A549 (cell line): Measurements from ENCODE around the gene FCER1G. TPM values are rescaled to one million over a fixed set of nuclear protein-coding genes. Genes with fewer than 3 reads are reported as not detected.
A peak's percentile ranks its signal among the peaks of the same experiment; 100 is the strongest.
"Not testable (repeated sequence)": the region's sequence is repeated elsewhere in the genome, so short reads cannot be mapped to it uniquely, and the experiment has no call there.

Experiments used
- ATAC-seq, 2 experiments: fragments of 200-7000 bp in 1 of 2; fragments of >200 bp in 1 of 2; cut with Nextera tagmentation in 1 of 2; cut with Tn5 transposase in 1 of 2; 3 replicates each; pipeline versions ENCODE4 v1.8.0 to v1.9.1; 2018 to 2020; ENCODE audit warnings: mild to moderate bottlenecking in 1 of 2, moderate library complexity in 1 of 2
- CTCF ChIA-PET: fragments of 300-600 bp; sonication (Branson Sonifier 250); formaldehyde crosslinking; extraction: SDS; loops from one replicate; lab custom pipeline; 2021; ENCODE audit warnings: antibody characterized with exemption, inconsistent platforms; lab: Yijun Ruan, JAX
- POLR2A ChIA-PET: fragments of 350-600 bp; formaldehyde crosslinking; extraction: SDS; loops from one replicate; lab custom pipeline; 2021; ENCODE audit warnings: antibody characterized with exemption, inconsistent platforms; lab: Yijun Ruan, JAX
- DNase-seq, 2 experiments: peaks; one replicate each; pipeline versions ENCODE4 v3.0.0 to v3.0.0-alpha.2; 2011 to 2016; ENCODE audit warnings: low read depth in 1 of 2, low spot score in 1 of 2
- FAIRE-seq: peaks from 2 replicates; lab custom pipeline; 2011; peaks lifted over from hg19 to GRCh38; lab: Jason Lieb, UNC
- H3K27ac ChIP-seq, 2 experiments: fragments of >200 bp; sonication (Bioruptor Twin); formaldehyde crosslinking; 3 replicates each; pipeline ENCODE4 v1.5.1; 2016 to 2017
- H3K4me1 ChIP-seq: fragments of >200 bp; sonication (Bioruptor Twin); formaldehyde crosslinking; 3 replicates; pipeline ENCODE4 v1.6.1; 2016
- H3K4me2 ChIP-seq: fragments of >200 bp; sonication (Bioruptor Twin); formaldehyde crosslinking; 3 replicates; pipeline ENCODE4 v1.6.1; 2016
- H3K4me3 ChIP-seq: fragments of >200 bp; sonication (Bioruptor Twin); formaldehyde crosslinking; 3 replicates; pipeline ENCODE4 v1.5.1; 2016
- H3K9me3 ChIP-seq: fragments of >200 bp; sonication (Bioruptor Twin); formaldehyde crosslinking; 3 replicates; pipeline ENCODE4 v1.6.1; 2016
- BCL3 ChIP-seq: fragments of >200 bp; sonication (Bioruptor Twin); formaldehyde crosslinking; IDR thresholded peaks from 3 replicates; pipeline ENCODE4 v1.6.1; 2016
- CBX2 ChIP-seq: fragments of 200-600 bp; sonication (generic); IDR thresholded peaks from 2 replicates; pipeline ENCODE4 v1.6.1; 2016; ENCODE audit warnings: low read depth, mild to moderate bottlenecking, borderline replicate concordance
- CBX8 ChIP-seq: fragments of 200-600 bp; sonication (generic); IDR thresholded peaks from 2 replicates; pipeline ENCODE4 v1.6.1; 2016
- CEBPB ChIP-seq, 2 experiments: fragments of >200 bp in 1 of 2; sonication (Bioruptor Twin) in 1 of 2; formaldehyde crosslinking in 1 of 2; IDR thresholded peaks; 2 replicates each; pipeline ENCODE4 v1.6.1; 2012 to 2016
- CTCF ChIP-seq: fragments of >200 bp; sonication (Bioruptor Twin); formaldehyde crosslinking; IDR thresholded peaks from 3 replicates; pipeline ENCODE4 v1.5.1; 2016
- EHF ChIP-seq: fragments of 250-450 bp; sonication (Bioruptor Pico); IDR thresholded peaks from 2 replicates; pipeline ENCODE4 v1.5.0; 2020; ENCODE audit warnings: mild to moderate bottlenecking
- EP300 ChIP-seq, 2 experiments: fragments of >200 bp; sonication (Bioruptor Twin); formaldehyde crosslinking; IDR thresholded peaks; 2 replicates in 1 of 2; 3 replicates in 1 of 2; pipeline ENCODE4 v1.6.1; 2016 to 2017
- ESRRA ChIP-seq: fragments of 150-350 bp; IDR thresholded peaks from 2 replicates; pipeline ENCODE4 v1.6.1; 2014; ENCODE audit warnings: mild to moderate bottlenecking, low read length, borderline replicate concordance
- FOSB ChIP-seq: fragments of 250-450 bp; sonication (Bioruptor Pico); IDR thresholded peaks from 2 replicates; pipeline ENCODE4 v1.5.0; 2020; ENCODE audit warnings: mild to moderate bottlenecking, moderate library complexity
- FOXS1 ChIP-seq: fragments of 250-450 bp; sonication (Bioruptor Pico); IDR thresholded peaks from 2 replicates; pipeline ENCODE4 v1.5.0; 2020; ENCODE audit warnings: mild to moderate bottlenecking, moderate library complexity
- GATA3 ChIP-seq: IDR thresholded peaks from 2 replicates; pipeline ENCODE4 v1.6.1; 2012; ENCODE audit warnings: borderline replicate concordance
- HES2 ChIP-seq: fragments of >200 bp; sonication (Bioruptor Twin); formaldehyde crosslinking; IDR thresholded peaks from 2 replicates; pipeline ENCODE4 v1.6.1; 2016
- JUN ChIP-seq, 2 experiments: fragments of >200 bp; sonication (Bioruptor Twin); formaldehyde crosslinking; IDR thresholded peaks; 2 replicates in 1 of 2; 3 replicates in 1 of 2; pipeline ENCODE4 v1.6.1; 2016 to 2017
- JUNB ChIP-seq: fragments of >200 bp; sonication (Bioruptor Twin); formaldehyde crosslinking; IDR thresholded peaks from 2 replicates; pipeline ENCODE4 v1.6.1; 2016
- KDM1A ChIP-seq: fragments of 200-600 bp; sonication (generic); IDR thresholded peaks from 2 replicates; pipeline ENCODE4 v1.6.1; 2016; ENCODE audit warnings: low read depth, mild to moderate bottlenecking
- KDM5A ChIP-seq: fragments of 200-600 bp; sonication (generic); IDR thresholded peaks from 2 replicates; pipeline ENCODE4 v1.6.1; 2016; ENCODE audit warnings: antibody characterized with exemption, mild to moderate bottlenecking
- MAFK ChIP-seq: fragments of 450-650 bp; IDR thresholded peaks from 2 replicates; pipeline ENCODE4 v1.6.1; 2014; ENCODE audit not compliant: partially characterized antibody
- MAZ ChIP-seq: fragments of 150-350 bp; IDR thresholded peaks from 2 replicates; pipeline ENCODE4 v1.6.1; 2014; ENCODE audit warnings: antibody characterized with exemption, low read depth, low read length, borderline replicate concordance
- NPAS2 ChIP-seq: fragments of 250-450 bp; sonication (Bioruptor Pico); IDR thresholded peaks from 2 replicates; pipeline ENCODE4 v1.8.0; 2022; ENCODE audit warnings: mild to moderate bottlenecking, moderate library complexity, borderline replicate concordance
- POLR2AphosphoS2 ChIP-seq: conservative IDR thresholded peaks from 2 replicates; pipeline ENCODE4 v1.6.1; 2012; ENCODE audit warnings: low read length, improper control_type of control experiment, inconsistent platforms
- SMC3 ChIP-seq: fragments of >200 bp; sonication (Bioruptor Twin); formaldehyde crosslinking; IDR thresholded peaks from 3 replicates; pipeline ENCODE4 v1.6.1; 2018; ENCODE audit warnings: inconsistent platforms
- TP53 ChIP-seq: fragments of 250-450 bp; sonication (Bioruptor Pico); IDR thresholded peaks from 2 replicates; pipeline ENCODE4 v1.5.0; 2021; ENCODE audit warnings: mild to moderate bottlenecking, moderate library complexity
- ZC3H11A ChIP-seq: fragments of 450-650 bp; IDR thresholded peaks from 2 replicates; pipeline ENCODE4 v1.6.1; 2014; ENCODE audit warnings: antibody characterized with exemption, mild to moderate bottlenecking
- ZFP36 ChIP-seq: fragments of 450-650 bp; IDR thresholded peaks from 2 replicates; pipeline ENCODE4 v1.6.1; 2014; ENCODE audit warnings: borderline replicate concordance; ENCODE audit not compliant: partially characterized antibody
- ZNF302 ChIP-seq: fragments of 250-450 bp; sonication (Bioruptor Pico); IDR thresholded peaks from 2 replicates; pipeline ENCODE4 v1.9.0; 2021; ENCODE audit warnings: inconsistent platforms, mild to moderate bottlenecking, moderate library complexity
- WGBS: methylation state at CpG from one replicate; pipeline ENCODE4 v1.1.6; 2017; ENCODE audit errors: missing lambda C conversion rate; 5-methylcytosine and 5-hydroxymethylcytosine counted together
- polyA plus RNA-seq, 4 experiments: library from polyadenylated mRNA; depleted of rRNA in 3 of 4; stranded (reverse); fragments of >200 nt; fragmentation: RNase III in 1 of 4; extraction: RNeasy Plus Mini Kit Qiagen cat#74134 plus additional on column Dnase treatment in 1 of 4; gene quantifications; 2 replicates in 3 of 4; 3 replicates in 1 of 4; pipeline ENCODE4 v1.2.3, GENCODE V29; 2011 to 2017

FCER1G gene
- polyA plus RNA-seq, 2 of the 4 experiments (the other 2 are of a cell fraction) = 0.40 TPM; not detected in 1

- H3K4me1 ChIP-seq, POLR2A ChIA-PET, DNase-seq, H3K27ac ChIP-seq, H3K4me2 ChIP-seq, ATAC-seq, H3K4me3 ChIP-seq, H3K9me3 ChIP-seq, FAIRE-seq: not testable (repeated sequence)
- CTCF ChIA-PET = interaction anchor here (0.6 to 4.1 kb wide), 10 partner anchors 8 to 132 kb away, joined by 3 to 24 read pairs (median 3); partner anchors contain the start of genes NR1I3, PCP4L1 and TOMM40L
- peak; percentile 74 for TF ChIP-seq MAFK
- 70% methylated on average over 5 of the region's 5 CpGs for WGBS
Measured at GRCh38 chr1:161250100-161250499, 35.0 kb downstream of the FCER1G start.

- no peak overlapping the region for H3K4me3 ChIP-seq
- TF ChIP-seq NPAS2 = no peak
- no peak for TF ChIP-seq EP300 (IDR thresholded peaks at IDR 0.05)
- no peak for TF ChIP-seq MAZ
- no peak for TF ChIP-seq ZC3H11A
- no peak for TF ChIP-seq FOXS1
- TF ChIP-seq SMC3 = no peak
- H3K4me1 ChIP-seq = no peaks in the 10 kb centered on the region
- 65% methylated on average over 7 of the region's 7 CpGs for WGBS
- H3K4me2 ChIP-seq = no peak overlapping the region
- DNase-seq (no peak), ATAC-seq (no peak), FAIRE-seq (no peak)
- ChIA-PET CTCF (interaction anchor here (1.4 to 4.1 kb wide), 3 partner anchors 23 to 131 kb away, joined by 3 to 24 read pairs (median 5); partner anchors contain the start of gene TOMM40L), POLR2A (no interaction called here)
- H3K9me3 ChIP-seq = no peaks in the 10 kb centered on the region; the same call in 2 of the 3 replicates
- H3K27ac ChIP-seq = no peak overlapping the region
Measured at GRCh38 chr1:161250829-161251228, 35.7 kb downstream of the FCER1G start.

GRCh38 chr1:161251579-161251978, 36.5 kb downstream of the FCER1G start:
- no peak for FAIRE-seq
- POLR2A ChIA-PET = no interaction called here
- TF ChIP-seq POLR2AphosphoS2 = no peak
- no peak for TF ChIP-seq ZNF302 (CRISPR knock-in tag)
- no peak for TF ChIP-seq ZFP36
- no peak for TF ChIP-seq ZC3H11A
- TF ChIP-seq CEBPB (IDR thresholded peaks at IDR 0.05) = no peak
- no peak for TF ChIP-seq BCL3
- TF ChIP-seq KDM5A = no peak
- TF ChIP-seq CBX2 = no peak
- no peak for TF ChIP-seq TP53 (CRISPR knock-in tag)
- no peak for TF ChIP-seq HES2
- TF ChIP-seq MAFK = no peak
- TF ChIP-seq ESRRA = no peak
- TF ChIP-seq JUNB = no peak
- TF ChIP-seq CBX8 = no peak
- TF ChIP-seq KDM1A = no peak
- TF ChIP-seq EHF = no peak
- no peak for TF ChIP-seq GATA3
- TF ChIP-seq CTCF = no peak
- TF ChIP-seq JUN (IDR thresholded peaks at IDR 0.05) = no peak
- TF ChIP-seq FOSB (CRISPR knock-in tag) = no peak

GRCh38 chr1:161255302-161255701, 40.2 kb downstream of the FCER1G start:
- ATAC-seq, H3K4me1 ChIP-seq, POLR2A ChIA-PET, H3K4me3 ChIP-seq, H3K4me2 ChIP-seq, DNase-seq, H3K27ac ChIP-seq, FAIRE-seq: not testable (repeated sequence)
- H3K9me3 ChIP-seq = peaks cover 13% of the 10 kb centered on the region
- CTCF ChIA-PET = interaction anchor here (8.7 kb wide), 1 partner anchor 28 kb away, joined by 46 read pairs; the partner anchor contains the start of gene TOMM40L
- WGBS = 35% methylated on average over 5 of the region's 5 CpGs

More at GRCh38 chr1:161251579-161251978, 36.5 kb downstream of the FCER1G start:
- DNase-seq (no peak), ATAC-seq (no peak)
- Histone ChIP-seq H3K27ac (no peak overlapping the region), H3K4me1 (no peaks in the 10 kb centered on the region), H3K4me2 (no peak overlapping the region), H3K9me3 (peaks cover under 1% of the 10 kb centered on the region; the same call in 1 of the 3 replicates), H3K4me3 (no peak overlapping the region)
- CTCF ChIA-PET = interaction anchor here (1.6 kb wide), 1 partner anchor 21 kb away, joined by 6 read pairs; no protein-coding TSS in a partner anchor
- 83% methylated on average over 8 of the region's 8 CpGs for WGBS

- H3K4me3 ChIP-seq, H3K4me1 ChIP-seq, FAIRE-seq, ATAC-seq, H3K4me2 ChIP-seq, DNase-seq, H3K27ac ChIP-seq, POLR2A ChIA-PET: not testable (repeated sequence)
- peaks cover 13% of the 10 kb centered on the region for H3K9me3 ChIP-seq
- CTCF ChIA-PET = interaction anchor here (8.7 kb wide), 1 partner anchor 29 kb away, joined by 46 read pairs; the partner anchor contains the start of gene TOMM40L
- WGBS = 40% methylated on average over 4 of the region's 4 CpGs
Measured at GRCh38 chr1:161255955-161256520, 40.9 kb downstream of the FCER1G start.
